ENCODE measurements around the gene ACYP2. TPM values are rescaled to one million over a fixed set of nuclear protein-coding genes. Genes with fewer than 3 reads are reported as not detected.

The ACYP2 gene
- total RNA-seq, 4 donors from 2014 or later = 15.4 to 28.7 (median 22.7) TPM

- intact Hi-C loops (cut with DNase I) = no loop called here
- DNase-seq (ENCODE audit: extremely low spot score) = no peak
- Histone ChIP-seq H3K27ac (replicated peaks in 1 of 4) (no peak overlapping the region), H3K9me3 (no peaks in the 10 kb centered on the region), H3K36me3 (no peaks in the 10 kb centered on the region), H3K27me3 (no peaks in the 10 kb centered on the region), H3K4me3 (no peak overlapping the region), H3K4me1 (peaks cover 22 to 34% (median 34%) of the 10 kb centered on the region in 4 donors)
- whole genome bisulfite sequencing = 56% methylated on average over 2 of the region's 2 CpGs
- TF ChIP-seq POLR2AphosphoS5 (IDR thresholded peaks at IDR 0.05) (no peak), POLR2A (IDR thresholded peaks at IDR 0.05; ENCODE audit: low read depth) (no peak), EP300 (IDR thresholded peaks at IDR 0.05) (no peak)
- TF ChIP-seq, protein P1, sequence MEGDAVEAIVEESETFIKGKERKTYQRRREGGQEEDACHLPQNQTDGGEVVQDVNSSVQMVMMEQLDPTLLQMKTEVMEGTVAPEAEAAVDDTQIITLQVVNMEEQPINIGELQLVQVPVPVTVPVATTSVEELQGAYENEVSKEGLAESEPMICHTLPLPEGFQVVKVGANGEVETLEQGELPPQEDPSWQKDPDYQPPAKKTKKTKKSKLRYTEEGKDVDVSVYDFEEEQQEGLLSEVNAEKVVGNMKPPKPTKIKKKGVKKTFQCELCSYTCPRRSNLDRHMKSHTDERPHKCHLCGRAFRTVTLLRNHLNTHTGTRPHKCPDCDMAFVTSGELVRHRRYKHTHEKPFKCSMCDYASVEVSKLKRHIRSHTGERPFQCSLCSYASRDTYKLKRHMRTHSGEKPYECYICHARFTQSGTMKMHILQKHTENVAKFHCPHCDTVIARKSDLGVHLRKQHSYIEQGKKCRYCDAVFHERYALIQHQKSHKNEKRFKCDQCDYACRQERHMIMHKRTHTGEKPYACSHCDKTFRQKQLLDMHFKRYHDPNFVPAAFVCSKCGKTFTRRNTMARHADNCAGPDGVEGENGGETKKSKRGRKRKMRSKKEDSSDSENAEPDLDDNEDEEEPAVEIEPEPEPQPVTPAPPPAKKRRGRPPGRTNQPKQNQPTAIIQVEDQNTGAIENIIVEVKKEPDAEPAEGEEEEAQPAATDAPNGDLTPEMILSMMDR (IDR thresholded peaks at IDR 0.05) = no peak
Measured at GRCh38 chr2:54224997-54225396, 109.6 kb downstream of the ACYP2 start.

GRCh38 chr2:54226260-54226659 is 110.8 kb downstream of the ACYP2 start:
- Histone ChIP-seq H3K9me3 (no peaks in the 10 kb centered on the region), H3K27me3 (no peaks in the 10 kb centered on the region), H3K27ac (replicated peaks in 1 of 4) (peak overlapping the region in 1 of 4 donors; percentile 15), H3K36me3 (no peaks in the 10 kb centered on the region), H3K4me1 (peaks cover 22 to 34% (median 34%) of the 10 kb centered on the region in 4 donors), H3K4me3 (no peak overlapping the region)
- WGBS = 49% methylated on average over 2 of the region's 2 CpGs
- no peak for TF ChIP-seq POLR2A (IDR thresholded peaks at IDR 0.05; ENCODE audit: low read depth)
- TF ChIP-seq EP300 (IDR thresholded peaks at IDR 0.05) = no peak
- TF ChIP-seq POLR2AphosphoS5 (IDR thresholded peaks at IDR 0.05) = no peak
- TF ChIP-seq, protein P1 (IDR thresholded peaks at IDR 0.05) = no peak
- intact Hi-C loops (cut with DNase I) = no loop called here
- no peak for DNase-seq (ENCODE audit: extremely low spot score)

GRCh38 chr2:54227798-54228197 is 112.4 kb downstream of the ACYP2 start:
- no peak overlapping the region for H3K4me3 ChIP-seq
- intact Hi-C loops (cut with DNase I) = no loop called here
- no peaks in the 10 kb centered on the region for H3K27me3 ChIP-seq
- no peaks in the 10 kb centered on the region for H3K36me3 ChIP-seq
- no peak for DNase-seq (ENCODE audit: extremely low spot score)
- H3K9me3 ChIP-seq = no peaks in the 10 kb centered on the region
- no peak overlapping the region for H3K27ac ChIP-seq (replicated peaks in 1 of 4)
- peaks cover 22 to 34% (median 34%) of the 10 kb centered on the region in 4 donors for H3K4me1 ChIP-seq
- no peak for TF ChIP-seq POLR2AphosphoS5 (IDR thresholded peaks at IDR 0.05)
- TF ChIP-seq, protein P1 (IDR thresholded peaks at IDR 0.05) = no peak
- TF ChIP-seq POLR2A (IDR thresholded peaks at IDR 0.05; ENCODE audit: low read depth) = no peak
- TF ChIP-seq EP300 (IDR thresholded peaks at IDR 0.05) = no peak

DNA sequence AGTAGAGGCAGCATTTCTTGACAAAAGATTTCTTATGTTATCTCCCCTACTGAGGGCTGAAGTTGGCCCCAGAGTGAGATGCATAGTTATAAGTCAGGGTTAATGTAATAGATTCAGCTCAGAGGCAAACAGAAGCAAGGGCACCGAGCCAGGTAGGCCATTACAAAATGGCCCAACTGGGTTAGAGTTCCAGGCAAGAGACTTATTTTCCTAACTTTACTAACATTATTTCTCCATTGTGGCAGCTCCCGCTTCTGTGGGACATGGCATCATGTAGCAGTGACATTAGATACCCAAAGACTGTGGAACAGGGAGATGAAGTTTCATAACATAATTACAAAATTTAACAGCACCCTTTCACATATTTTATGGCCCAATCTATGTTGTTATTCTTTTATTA is 113.5 kb downstream of the ACYP2 start:
- intact Hi-C loops (cut with DNase I) = no loop called here
- TF ChIP-seq EP300 (IDR thresholded peaks at IDR 0.05) (no peak), POLR2AphosphoS5 (IDR thresholded peaks at IDR 0.05) (no peak), POLR2A (IDR thresholded peaks at IDR 0.05; ENCODE audit: low read depth) (no peak)
- TF ChIP-seq, protein P1 (IDR thresholded peaks at IDR 0.05) = no peak
- H3K27me3 ChIP-seq = no peaks in the 10 kb centered on the region
- no peak for DNase-seq (ENCODE audit: extremely low spot score)
- H3K9me3 ChIP-seq = no peaks in the 10 kb centered on the region
- no peak overlapping the region for H3K4me3 ChIP-seq
- no peak overlapping the region for H3K27ac ChIP-seq (replicated peaks in 1 of 4)
- H3K4me1 ChIP-seq = peaks cover 22 to 34% (median 34%) of the 10 kb centered on the region in 4 donors
- no peaks in the 10 kb centered on the region for H3K36me3 ChIP-seq
- WGBS = 78% methylated on average over 2 of the region's 2 CpGs
